ENCODE results near the gene FOXD1.

Gene FOXD1

GRCh38 chr5:73441378-73441777 lies 7.2 kb downstream of the FOXD1 start:
- DNase-seq (ENCODE audit: low read depth in 2 of 3, low spot score in 2 of 3) = no peak

GRCh38 chr5:73440262-73440661 lies 8.3 kb downstream of the FOXD1 start:
- no peak for DNase-seq (ENCODE audit: low read depth in 2 of 3, low spot score in 2 of 3)

GRCh38 chr5:73438645-73439470 lies 9.7 kb downstream of the FOXD1 start:
- no peak for DNase-seq (ENCODE audit: low read depth in 2 of 3, low spot score in 2 of 3)

- no peak for DNase-seq (ENCODE audit: low read depth in 2 of 3, low spot score in 2 of 3)
Measured at GRCh38 chr5:73437777-73438644, 10.6 kb downstream of the FOXD1 start.

- no peak for DNase-seq (ENCODE audit: low read depth in 2 of 3, low spot score in 2 of 3)
Measured at GRCh38 chr5:73437101-73437776, 11.3 kb downstream of the FOXD1 start.

GRCh38 chr5:73436535-73437100 lies 12.0 kb downstream of the FOXD1 start:
- no peak for DNase-seq (ENCODE audit: low read depth in 2 of 3, low spot score in 2 of 3)

GRCh38 chr5:73435759-73436534 lies 12.6 kb downstream of the FOXD1 start:
- DNase-seq (ENCODE audit: low read depth in 2 of 3, low spot score in 2 of 3) = no peak

- DNase-seq (ENCODE audit: low read depth in 2 of 3, low spot score in 2 of 3) = no peak
Measured at GRCh38 chr5:73434907-73435306, 13.7 kb downstream of the FOXD1 start.

GRCh38 chr5:73434461-73434860 lies 14.1 kb downstream of the FOXD1 start:
- no peak for DNase-seq (ENCODE audit: low read depth in 2 of 3, low spot score in 2 of 3)

GRCh38 chr5:73433982-73434342 lies 14.6 kb downstream of the FOXD1 start:
- DNase-seq (ENCODE audit: low read depth in 2 of 3, low spot score in 2 of 3) = no peak

GRCh38 chr5:73433272-73433981 lies 15.2 kb downstream of the FOXD1 start:
- no peak for DNase-seq (ENCODE audit: low read depth in 2 of 3, low spot score in 2 of 3)

GRCh38 chr5:73431204-73431851 lies 17.2 kb downstream of the FOXD1 start:
- no peak for DNase-seq (ENCODE audit: low read depth in 2 of 3, low spot score in 2 of 3)

GRCh38 chr5:73426034-73426433 lies 22.5 kb downstream of the FOXD1 start:
- no peak for DNase-seq (ENCODE audit: low read depth in 2 of 3, low spot score in 2 of 3)

- DNase-seq (ENCODE audit: low read depth in 2 of 3, low spot score in 2 of 3) = no peak
Measured at GRCh38 chr5:73424556-73424977, 24.0 kb downstream of the FOXD1 start.

GRCh38 chr5:73422164-73422563 lies 26.4 kb downstream of the FOXD1 start:
- DNase-seq (ENCODE audit: low read depth in 2 of 3, low spot score in 2 of 3) = no peak

GRCh38 chr5:73420666-73421065 lies 27.9 kb downstream of the FOXD1 start:
- no peak for DNase-seq (ENCODE audit: low read depth in 2 of 3, low spot score in 2 of 3)

GRCh38 chr5:73419465-73420390 lies 28.8 kb downstream of the FOXD1 start:
- no peak for DNase-seq (ENCODE audit: low read depth in 2 of 3, low spot score in 2 of 3)

GRCh38 chr5:73419117-73419464 lies 29.5 kb downstream of the FOXD1 start:
- DNase-seq (ENCODE audit: low read depth in 2 of 3, low spot score in 2 of 3) = no peak

Measured in activated CD8-positive, alpha-beta memory T cell treated with anti-CD3 and anti-CD28 coated beads for 48 hours (primary cell).